Stomach smooth muscle (tissue), 2 donors: ENCODE results near the gene RTN4IP1.

Source experiments
- H3K27ac ChIP-seq: one replicate; pipeline ENCODE4 v1.7.0; 2013; ENCODE audit warnings: mild to moderate bottlenecking, low read length, inconsistent platforms
- H3K27me3 ChIP-seq, 2 donors: one replicate each; pipeline ENCODE4 v1.7.0; 2013; ENCODE audit warnings: low read length in 2 of 2; ENCODE audit not compliant: insufficient read depth in 2 of 2, control insufficient read depth in 1 of 2
- H3K36me3 ChIP-seq, 2 donors: one replicate each; pipeline ENCODE4 v1.7.0; 2013; ENCODE audit warnings: low read length in 2 of 2; ENCODE audit not compliant: control insufficient read depth in 2 of 2, insufficient read depth in 2 of 2
- H3K4me1 ChIP-seq: one replicate; pipeline ENCODE4 v1.7.0; 2013; ENCODE audit warnings: low read length; ENCODE audit not compliant: control insufficient read depth, insufficient read depth
- H3K4me3 ChIP-seq, 2 donors: one replicate each; pipeline ENCODE4 v1.7.0; 2013; ENCODE audit warnings: low read length in 2 of 2
- H3K9ac ChIP-seq, 2 donors: one replicate each; pipeline ENCODE4 v1.7.0; 2013; ENCODE audit warnings: low read length in 2 of 2, mild to moderate bottlenecking in 1 of 2
- H3K9me3 ChIP-seq, 2 donors: one replicate each; pipeline ENCODE4 v1.7.0; 2013; ENCODE audit warnings: low read length in 2 of 2; ENCODE audit not compliant: control insufficient read depth in 2 of 2
- donor health status: healthy.
- donor health status: Pancreatic carcinoma.

RTN4IP1 gene

GRCh38 chr6:106534564-106534982, 94.7 kb downstream of the RTN4IP1 start:
- no peaks in the 10 kb centered on the region for H3K36me3 ChIP-seq
- no peaks in the 10 kb centered on the region for H3K4me1 ChIP-seq
- peaks cover 0 to 2% of the 10 kb centered on the region in 2 donors for H3K27me3 ChIP-seq
- no peak overlapping the region for H3K9ac ChIP-seq
- no peak overlapping the region for H3K4me3 ChIP-seq
- no peak overlapping the region for H3K27ac ChIP-seq
- no peaks in the 10 kb centered on the region for H3K9me3 ChIP-seq

GRCh38 chr6:106534004-106534403, 95.3 kb downstream of the RTN4IP1 start:
- no peaks in the 10 kb centered on the region for H3K4me1 ChIP-seq
- H3K27ac ChIP-seq, result no peak overlapping the region
- no peak overlapping the region for H3K9ac ChIP-seq
- H3K4me3 ChIP-seq, result no peak overlapping the region
- H3K9me3 ChIP-seq, result no peaks in the 10 kb centered on the region
- no peaks in the 10 kb centered on the region for H3K36me3 ChIP-seq
- H3K27me3 ChIP-seq, result peaks cover 0 to 2% of the 10 kb centered on the region in 2 donors

- Histone ChIP-seq H3K36me3 (no peaks in the 10 kb centered on the region), H3K9ac (no peak overlapping the region), H3K27ac (no peak overlapping the region), H3K27me3 (peaks cover 0 to 2% of the 10 kb centered on the region in 2 donors), H3K4me1 (no peaks in the 10 kb centered on the region), H3K9me3 (no peaks in the 10 kb centered on the region), H3K4me3 (no peak overlapping the region)
Observed at GRCh38 chr6:106533054-106533453, 96.2 kb downstream of the RTN4IP1 start.

GRCh38 chr6:106530502-106530901, 98.8 kb downstream of the RTN4IP1 start:
- no peaks in the 10 kb centered on the region for H3K36me3 ChIP-seq

GRCh38 chr6:106530026-106530425, 99.3 kb downstream of the RTN4IP1 start:
- peaks cover 0 to 2% of the 10 kb centered on the region in 2 donors for H3K27me3 ChIP-seq
- H3K9ac ChIP-seq, result no peak overlapping the region
- H3K27ac ChIP-seq, result no peak overlapping the region
- H3K4me1 ChIP-seq, result no peaks in the 10 kb centered on the region
- H3K36me3 ChIP-seq, result no peaks in the 10 kb centered on the region
- H3K4me3 ChIP-seq, result no peak overlapping the region
- no peaks in the 10 kb centered on the region for H3K9me3 ChIP-seq

More at GRCh38 chr6:106530502-106530901, 98.8 kb downstream of the RTN4IP1 start:
- H3K27ac ChIP-seq, result no peak overlapping the region
- H3K9ac ChIP-seq, result no peak overlapping the region
- H3K4me3 ChIP-seq, result no peak overlapping the region
- no peaks in the 10 kb centered on the region for H3K9me3 ChIP-seq
- peaks cover 0 to 2% of the 10 kb centered on the region in 2 donors for H3K27me3 ChIP-seq
- H3K4me1 ChIP-seq, result no peaks in the 10 kb centered on the region

GRCh38 chr6:106529438-106529837, 99.9 kb downstream of the RTN4IP1 start:
- Histone ChIP-seq H3K4me1 (no peaks in the 10 kb centered on the region), H3K36me3 (no peaks in the 10 kb centered on the region)

GRCh38 chr6:106528521-106528920, 100.8 kb downstream of the RTN4IP1 start:
- H3K27me3 ChIP-seq, result peaks cover 0 to 2% of the 10 kb centered on the region in 2 donors
- H3K4me3 ChIP-seq, result no peak overlapping the region
- no peak overlapping the region for H3K27ac ChIP-seq
- no peaks in the 10 kb centered on the region for H3K36me3 ChIP-seq
- H3K9ac ChIP-seq, result no peak overlapping the region
- H3K4me1 ChIP-seq, result no peaks in the 10 kb centered on the region
- H3K9me3 ChIP-seq, result no peaks in the 10 kb centered on the region

More at GRCh38 chr6:106529438-106529837, 99.9 kb downstream of the RTN4IP1 start:
- Histone ChIP-seq H3K27ac (no peak overlapping the region), H3K9ac (no peak overlapping the region), H3K9me3 (no peaks in the 10 kb centered on the region), H3K4me3 (no peak overlapping the region), H3K27me3 (peaks cover 0 to 2% of the 10 kb centered on the region in 2 donors)

GRCh38 chr6:106527979-106528378, 101.3 kb downstream of the RTN4IP1 start:
- no peak overlapping the region for H3K9ac ChIP-seq
- H3K9me3 ChIP-seq, result no peaks in the 10 kb centered on the region
- no peaks in the 10 kb centered on the region for H3K27me3 ChIP-seq
- H3K36me3 ChIP-seq, result no peaks in the 10 kb centered on the region
- H3K4me3 ChIP-seq, result no peak overlapping the region
- H3K4me1 ChIP-seq, result no peaks in the 10 kb centered on the region
- H3K27ac ChIP-seq, result no peak overlapping the region

GRCh38 chr6:106527117-106527516, 102.2 kb downstream of the RTN4IP1 start:
- Histone ChIP-seq H3K36me3 (no peaks in the 10 kb centered on the region), H3K27me3 (no peaks in the 10 kb centered on the region), H3K27ac (no peak overlapping the region), H3K4me1 (no peaks in the 10 kb centered on the region), H3K4me3 (no peak overlapping the region), H3K9ac (no peak overlapping the region), H3K9me3 (no peaks in the 10 kb centered on the region)

- H3K4me1 ChIP-seq, result no peaks in the 10 kb centered on the region
- no peak overlapping the region for H3K9ac ChIP-seq
- no peak overlapping the region for H3K27ac ChIP-seq
Observed at GRCh38 chr6:106525882-106526275, 103.4 kb downstream of the RTN4IP1 start.

GRCh38 chr6:106525107-106525881, 104.0 kb downstream of the RTN4IP1 start:
- H3K9me3 ChIP-seq, result no peaks in the 10 kb centered on the region
- no peaks in the 10 kb centered on the region for H3K27me3 ChIP-seq
- no peaks in the 10 kb centered on the region for H3K4me1 ChIP-seq
- H3K27ac ChIP-seq, result no peak overlapping the region
- H3K36me3 ChIP-seq, result no peaks in the 10 kb centered on the region
- H3K4me3 ChIP-seq, result no peak overlapping the region
- H3K9ac ChIP-seq, result no peak overlapping the region

More at GRCh38 chr6:106525882-106526275, 103.4 kb downstream of the RTN4IP1 start:
- H3K4me3 ChIP-seq, result no peak overlapping the region
- H3K36me3 ChIP-seq, result no peaks in the 10 kb centered on the region
- no peaks in the 10 kb centered on the region for H3K9me3 ChIP-seq
- no peaks in the 10 kb centered on the region for H3K27me3 ChIP-seq
